Hematopoietic multipotent progenitor cell treated with erythropoietin and hydrocortisone succinate and interleukin-3 and kit ligand, for 8 days (in vitro differentiated cells): ENCODE results near the gene MUL1.
"Not testable (repeated sequence)": the region's sequence is repeated elsewhere in the genome, so short reads cannot be mapped to it uniquely, and the experiment has no call there.

ENCODE experiments used
- DNase-seq: peaks from one replicate; pipeline ENCODE4 v3.0.0-alpha.2; 2015

MUL1 gene

DNA sequence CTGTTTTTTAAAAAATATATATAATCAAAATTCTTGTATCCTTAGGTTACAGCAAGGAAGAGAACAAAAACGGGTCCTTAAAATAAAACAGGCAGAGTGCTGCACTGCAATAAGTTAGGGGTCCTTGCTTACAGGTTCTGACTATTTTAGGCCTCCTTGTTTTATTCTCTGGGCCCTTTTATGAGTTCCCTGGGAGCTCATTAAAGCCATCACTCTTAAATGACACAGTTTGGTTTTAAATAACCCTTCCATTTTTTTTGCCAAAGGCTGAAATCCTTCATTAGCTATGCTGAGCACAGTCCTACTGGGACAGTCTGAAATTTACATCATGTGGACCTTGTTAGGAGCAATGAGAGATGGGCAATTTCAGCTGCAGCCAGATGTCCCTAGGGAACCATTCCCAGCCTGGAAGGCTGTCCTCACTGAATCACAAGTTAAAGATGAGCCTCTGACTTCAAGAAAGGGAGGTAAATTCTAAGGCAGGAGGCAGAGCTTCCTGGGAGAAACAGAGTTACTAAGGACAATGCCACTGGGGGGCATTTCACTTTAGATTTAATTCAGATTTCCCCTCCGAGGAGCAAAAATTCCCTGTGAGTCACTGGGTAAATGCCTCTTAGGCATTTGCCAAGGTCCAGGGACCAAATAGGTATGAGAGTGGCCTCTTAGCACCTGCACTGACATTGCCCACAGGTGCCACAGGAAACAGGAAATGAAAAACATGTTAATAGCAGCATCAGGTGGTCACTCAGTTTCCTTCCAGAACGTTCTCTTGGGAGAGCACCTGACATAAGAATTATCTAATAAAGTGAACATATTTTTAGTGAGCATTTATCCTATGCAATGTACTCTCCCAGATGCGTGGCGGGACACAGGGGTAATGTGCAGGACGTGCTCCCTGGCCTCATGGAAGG, 3.8 kb upstream of the MUL1 start:
- no peak for DNase-seq

DNA sequence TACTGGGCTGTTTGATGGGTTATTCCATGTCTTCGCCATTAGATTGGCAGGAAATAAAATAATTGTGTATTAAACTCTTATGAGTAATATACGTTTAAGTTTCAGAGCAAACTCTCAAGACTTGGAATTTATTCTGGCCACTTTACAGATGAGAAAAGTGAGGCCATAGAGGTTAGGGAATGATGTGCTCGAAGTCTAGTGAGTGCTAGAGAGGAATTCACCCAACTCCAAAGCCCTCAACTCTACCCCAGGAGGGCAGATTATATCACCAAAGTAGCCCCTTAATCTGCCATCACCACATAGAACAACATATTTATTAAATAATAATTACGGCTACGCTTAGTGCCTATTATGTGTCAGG, 440 bp upstream of the MUL1 start:
- DNase-seq, result no peak

DNA sequence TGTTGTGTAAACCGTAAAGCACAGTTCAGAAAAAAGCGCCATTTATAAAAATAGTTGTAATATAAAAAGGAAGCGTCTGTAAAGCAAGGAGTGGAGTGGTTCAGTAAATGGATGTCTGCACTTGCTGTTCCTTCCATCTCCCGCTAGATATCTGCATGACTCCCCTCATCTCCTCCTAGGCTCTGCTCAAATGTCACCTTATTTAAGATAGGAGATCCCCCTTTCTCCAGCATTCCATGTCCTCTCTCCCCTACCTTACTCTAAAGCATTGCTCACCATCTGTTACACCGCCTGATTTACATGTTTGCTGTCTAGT, 745 bp downstream of the MUL1 start:
- no peak for DNase-seq

DNA sequence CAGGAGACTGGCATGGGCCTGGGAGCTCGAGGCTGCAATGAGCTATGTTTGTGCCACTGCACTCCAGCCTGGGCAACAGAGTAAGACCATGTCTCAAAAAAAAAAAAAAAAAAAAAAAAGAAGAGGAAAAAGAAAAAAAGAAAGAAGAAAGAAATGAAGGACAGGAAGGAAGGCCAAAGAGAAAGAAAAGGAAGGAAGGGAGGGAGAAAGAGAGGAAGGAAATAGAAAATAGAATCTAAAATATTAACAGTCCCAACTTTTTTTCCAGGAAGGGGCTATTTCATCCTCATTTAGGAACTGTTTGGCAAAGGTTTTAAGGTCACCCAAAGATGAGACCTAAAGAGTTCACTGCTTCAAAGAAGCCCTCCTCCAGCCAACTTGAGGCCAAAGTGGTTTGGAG, 2.5 kb downstream of the MUL1 start:
- DNase-seq, result no peak

- DNase-seq, result no peak
These were observed 7.2 kb downstream of the MUL1 start for GRCh38 chr1:20500716-20501115.

DNA sequence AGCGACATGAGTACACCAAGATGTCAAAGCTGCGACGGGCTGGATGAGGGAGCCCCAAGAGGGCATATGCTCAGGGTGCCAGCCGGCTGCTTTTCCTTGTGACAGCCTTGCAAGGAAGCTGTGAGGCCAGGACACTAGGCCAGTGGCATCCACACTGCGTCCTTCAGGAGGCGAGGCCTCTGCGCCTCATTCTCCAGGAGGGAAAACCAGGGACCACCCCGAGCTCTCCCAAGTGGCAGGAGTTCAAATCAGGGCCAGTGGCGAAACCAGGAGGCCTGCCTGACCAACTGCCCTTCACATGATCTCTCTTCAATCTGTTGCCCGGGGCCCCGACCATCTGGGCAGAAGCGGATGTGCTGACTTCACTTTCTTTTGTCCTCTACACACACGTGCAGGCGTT, 8.2 kb downstream of the MUL1 start:
- no peak for DNase-seq

GRCh38 chr1:20499105-20499504, 8.8 kb downstream of the MUL1 start:
- no peak for DNase-seq

GRCh38 chr1:20498116-20498515, 9.8 kb downstream of the MUL1 start:
- no peak for DNase-seq

- no peak for DNase-seq
These were observed 10.4 kb downstream of the MUL1 start for GRCh38 chr1:20497506-20497905.

DNA sequence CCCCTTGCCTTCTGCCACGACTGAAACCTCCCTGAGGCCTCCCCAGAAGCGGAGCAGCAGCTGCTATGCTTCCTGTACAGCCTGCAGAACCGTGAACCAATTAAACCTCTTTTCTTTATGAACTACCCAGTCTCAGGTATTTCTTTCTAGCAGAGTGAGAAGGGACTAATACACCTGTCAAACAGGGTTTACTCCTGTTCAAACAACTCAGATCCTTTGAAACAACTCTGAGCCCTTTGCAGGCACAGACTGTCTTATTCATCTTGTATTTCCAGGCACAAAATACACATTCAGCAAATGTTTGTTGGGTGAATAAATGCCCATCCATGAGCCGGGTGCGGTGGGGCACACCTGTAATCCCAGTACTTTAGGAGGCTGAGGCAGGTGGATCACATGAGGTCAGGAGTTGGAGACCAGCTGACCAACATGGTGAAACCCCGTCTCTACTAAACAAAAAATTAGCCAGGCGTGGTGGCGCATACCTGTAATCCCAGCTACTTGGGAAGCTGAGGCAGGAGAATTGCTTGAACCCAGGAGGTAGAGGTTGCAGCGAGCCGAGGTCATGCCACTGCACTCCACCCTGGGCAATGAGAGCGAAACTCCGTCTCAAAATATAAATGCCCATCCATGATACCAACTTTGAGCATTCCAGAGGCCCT, 11.1 kb downstream of the MUL1 start:
- DNase-seq, result not testable (repeated sequence)

- DNase-seq, result no peak
These were observed 11.7 kb downstream of the MUL1 start for GRCh38 chr1:20496241-20496661.

DNA sequence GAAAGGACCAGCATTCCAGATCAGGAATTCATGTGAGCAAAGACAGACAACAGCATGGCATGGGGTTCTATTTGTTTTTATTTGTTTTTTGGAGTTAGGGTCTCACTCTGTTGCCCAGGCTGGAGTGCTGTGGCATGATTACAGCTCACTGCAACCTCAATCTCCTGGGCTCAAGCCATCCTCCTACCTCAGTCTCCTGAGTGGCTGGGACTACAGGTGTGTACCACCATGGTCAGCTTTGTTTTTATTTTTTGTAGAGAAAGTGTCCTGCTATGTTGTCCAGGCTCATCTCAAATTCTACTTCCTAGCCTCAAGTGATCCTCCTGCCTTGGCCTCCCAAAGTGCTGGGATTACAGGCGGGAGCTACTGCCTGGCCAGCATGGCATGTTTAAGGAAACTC, 12.3 kb downstream of the MUL1 start:
- DNase-seq, result no peak

DNA sequence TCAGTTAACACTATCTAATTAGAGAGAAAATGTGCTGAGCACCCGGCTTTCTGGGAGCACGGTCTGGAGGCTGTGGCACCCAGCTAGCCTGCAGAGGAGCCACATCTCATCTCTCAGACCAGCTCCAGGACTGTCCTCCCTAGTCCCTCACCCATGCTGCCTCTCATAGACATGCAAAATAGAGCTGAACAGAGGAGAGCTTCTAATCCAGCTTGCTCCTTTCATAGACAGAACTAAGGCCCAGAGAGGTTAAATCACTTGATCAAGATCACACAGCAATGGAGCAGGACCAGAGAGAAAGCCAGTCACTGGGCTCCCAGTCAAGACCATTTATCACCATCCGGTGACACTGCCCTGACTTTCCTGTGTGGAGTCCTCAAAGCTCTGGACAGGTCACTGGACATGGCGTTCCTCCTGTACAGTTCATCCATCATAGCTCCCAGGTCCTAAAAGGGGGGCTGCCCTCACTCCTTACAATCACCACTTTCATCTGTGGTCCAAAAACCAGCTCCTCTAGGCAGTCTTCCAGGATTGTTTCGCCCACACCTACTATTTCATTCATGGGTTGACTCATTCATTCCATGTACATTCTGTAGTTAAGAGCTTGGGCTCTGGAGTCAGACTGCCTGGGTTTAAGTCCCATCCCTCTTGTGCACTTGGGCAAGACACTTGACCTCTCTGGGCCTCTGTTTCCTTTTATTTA, 13.2 kb downstream of the MUL1 start:
- DNase-seq, result no peak

- peak; percentile 81 for DNase-seq
These were observed 13.9 kb downstream of the MUL1 start for GRCh38 chr1:20493839-20494608.

GRCh38 chr1:20493309-20493708, 14.6 kb downstream of the MUL1 start:
- no peak for DNase-seq

GRCh38 chr1:20492751-20493150, 15.2 kb downstream of the MUL1 start:
- no peak for DNase-seq

DNA sequence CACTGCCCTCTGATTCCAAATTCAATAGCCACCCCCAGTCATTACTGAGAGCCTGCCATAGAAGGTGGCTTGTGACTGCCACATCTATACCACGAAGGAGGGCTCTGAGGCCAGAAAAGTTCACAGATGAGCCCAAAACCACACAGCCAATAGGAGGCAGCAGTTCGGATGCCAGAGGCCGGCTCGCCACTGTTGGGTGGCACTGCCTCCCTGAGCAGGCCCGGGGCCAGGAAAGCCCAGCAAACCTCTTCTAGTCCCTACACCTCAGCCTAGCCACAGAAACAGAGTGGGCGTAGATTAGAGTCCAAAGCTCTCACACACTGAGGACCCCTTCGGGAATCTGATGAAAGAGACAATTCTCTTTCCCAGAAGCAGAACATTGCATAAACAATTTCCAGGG, 16.1 kb downstream of the MUL1 start:
- no peak for DNase-seq

- no peak for DNase-seq
These were observed 16.8 kb downstream of the MUL1 start for GRCh38 chr1:20491178-20491577.

GRCh38 chr1:20487236-20487590, 20.7 kb downstream of the MUL1 start:
- no peak for DNase-seq

GRCh38 chr1:20486457-20487235, 21.3 kb downstream of the MUL1 start:
- DNase-seq, result no peak

- DNase-seq, result no peak
These were observed 22.2 kb downstream of the MUL1 start, which contains the start of gene CAMK2N1 for GRCh38 chr1:20485527-20486456. TSS of gene CAMK2N1 (minus strand) at chr1:20486210. CDS start at chr1:20485379, 831 bp downstream.
